ENCODE measurements around the gene MLN.

- no peak for TF ChIP-seq CTCF (conservative IDR thresholded peaks at IDR 0.05; ENCODE audit: low read depth in 2 of 2)
- TF ChIP-seq EZH2phosphoT487 (IDR thresholded peaks at IDR 0.05; ENCODE audit: unreplicated experiment), result no peak
- no peak for TF ChIP-seq ZNF114 (CRISPR knock-in tag; IDR thresholded peaks at IDR 0.05)
- TF ChIP-seq, protein P1, sequence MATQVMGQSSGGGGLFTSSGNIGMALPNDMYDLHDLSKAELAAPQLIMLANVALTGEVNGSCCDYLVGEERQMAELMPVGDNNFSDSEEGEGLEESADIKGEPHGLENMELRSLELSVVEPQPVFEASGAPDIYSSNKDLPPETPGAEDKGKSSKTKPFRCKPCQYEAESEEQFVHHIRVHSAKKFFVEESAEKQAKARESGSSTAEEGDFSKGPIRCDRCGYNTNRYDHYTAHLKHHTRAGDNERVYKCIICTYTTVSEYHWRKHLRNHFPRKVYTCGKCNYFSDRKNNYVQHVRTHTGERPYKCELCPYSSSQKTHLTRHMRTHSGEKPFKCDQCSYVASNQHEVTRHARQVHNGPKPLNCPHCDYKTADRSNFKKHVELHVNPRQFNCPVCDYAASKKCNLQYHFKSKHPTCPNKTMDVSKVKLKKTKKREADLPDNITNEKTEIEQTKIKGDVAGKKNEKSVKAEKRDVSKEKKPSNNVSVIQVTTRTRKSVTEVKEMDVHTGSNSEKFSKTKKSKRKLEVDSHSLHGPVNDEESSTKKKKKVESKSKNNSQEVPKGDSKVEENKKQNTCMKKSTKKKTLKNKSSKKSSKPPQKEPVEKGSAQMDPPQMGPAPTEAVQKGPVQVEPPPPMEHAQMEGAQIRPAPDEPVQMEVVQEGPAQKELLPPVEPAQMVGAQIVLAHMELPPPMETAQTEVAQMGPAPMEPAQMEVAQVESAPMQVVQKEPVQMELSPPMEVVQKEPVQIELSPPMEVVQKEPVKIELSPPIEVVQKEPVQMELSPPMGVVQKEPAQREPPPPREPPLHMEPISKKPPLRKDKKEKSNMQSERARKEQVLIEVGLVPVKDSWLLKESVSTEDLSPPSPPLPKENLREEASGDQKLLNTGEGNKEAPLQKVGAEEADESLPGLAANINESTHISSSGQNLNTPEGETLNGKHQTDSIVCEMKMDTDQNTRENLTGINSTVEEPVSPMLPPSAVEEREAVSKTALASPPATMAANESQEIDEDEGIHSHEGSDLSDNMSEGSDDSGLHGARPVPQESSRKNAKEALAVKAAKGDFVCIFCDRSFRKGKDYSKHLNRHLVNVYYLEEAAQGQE (IDR thresholded peaks at IDR 0.05; ENCODE audit: unreplicated experiment), result no peak
- no peak for TF ChIP-seq EZH2 (IDR thresholded peaks at IDR 0.05; ENCODE audit: low read depth, unreplicated experiment)
- TF ChIP-seq JUNB (IDR thresholded peaks at IDR 0.05; ENCODE audit: unreplicated experiment), result no peak
- TF ChIP-seq POLR2AphosphoS5 (IDR thresholded peaks at IDR 0.05; ENCODE audit: low read depth), result no peak
- TF ChIP-seq, protein P2, sequence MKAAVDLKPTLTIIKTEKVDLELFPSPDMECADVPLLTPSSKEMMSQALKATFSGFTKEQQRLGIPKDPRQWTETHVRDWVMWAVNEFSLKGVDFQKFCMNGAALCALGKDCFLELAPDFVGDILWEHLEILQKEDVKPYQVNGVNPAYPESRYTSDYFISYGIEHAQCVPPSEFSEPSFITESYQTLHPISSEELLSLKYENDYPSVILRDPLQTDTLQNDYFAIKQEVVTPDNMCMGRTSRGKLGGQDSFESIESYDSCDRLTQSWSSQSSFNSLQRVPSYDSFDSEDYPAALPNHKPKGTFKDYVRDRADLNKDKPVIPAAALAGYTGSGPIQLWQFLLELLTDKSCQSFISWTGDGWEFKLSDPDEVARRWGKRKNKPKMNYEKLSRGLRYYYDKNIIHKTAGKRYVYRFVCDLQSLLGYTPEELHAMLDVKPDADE (IDR thresholded peaks at IDR 0.05), result no peak
- TF ChIP-seq ZNF331 (CRISPR knock-in tag; IDR thresholded peaks at IDR 0.05; ENCODE audit: low read depth), result no peak
- no peak for TF ChIP-seq ZNF462 (CRISPR knock-in tag; IDR thresholded peaks at IDR 0.05)
Measured at GRCh38 chr6:33817489-33817888, 13.7 kb upstream of the MLN start.
